Adrenal gland (tissue), 5 donors: Measurements from ENCODE around the gene BEND3.

Experiments
- CTCF ChIP-seq, 6 experiments: fragments of 450-650 bp in 4 of 6; fragments of 200-600 bp in 2 of 6; sonication (generic) in 1 of 6; IDR thresholded peaks; 1 replicate in 5 of 6; 2 replicates in 1 of 6; pipeline versions ENCODE4 v1.5.1 to v1.8.0; 2016 to 2021; ENCODE audit warnings: antibody characterized with exemption in 6 of 6, mild to moderate bottlenecking in 2 of 6, moderate library complexity in 1 of 6
- POLR2A ChIP-seq, 2 donors: fragments of 450-650 bp; IDR thresholded peaks; one replicate each; pipeline ENCODE4 v1.6.1; 2017; ENCODE audit warnings: antibody characterized with exemption in 2 of 2, mild to moderate bottlenecking in 2 of 2, moderate library complexity in 1 of 2
- donor health status: DM: no; HTN: no; CAD: no.

GRCh38 chr6:107121964-107122495 is 6.7 kb upstream of the BEND3 start:
- TF ChIP-seq CTCF (IDR thresholded peaks at IDR 0.05) (no peak), POLR2A (IDR thresholded peaks at IDR 0.05) (no peak)
